K562 (cell line): ENCODE results near the gene MEFV. TPM values are rescaled to one million over a fixed set of nuclear protein-coding genes. Genes with fewer than 3 reads are reported as not detected.

Experiments
- ATAC-seq: fragments of 200-7000 bp; cut with Tn5 transposase; 3 replicates; pipeline ENCODE4 v1.9.1; 2020; ENCODE audit warnings: moderate library complexity
- BruUV-seq: library from RNA; stranded (reverse); fragments of 400-500 nt; replicated peaks from 2 replicates; lab custom pipeline; 2021; lab: Mats Ljungman, UMichigan
- CTCF ChIA-PET: fragments of 300-600 bp; formaldehyde crosslinking; extraction: SDS; loops from one replicate; lab custom pipeline; 2021; ENCODE audit warnings: low intra/inter-chr PET ratio; lab: Yijun Ruan, JAX
- POLR2A ChIA-PET: fragments of 300-600, 350-650 bp; sonication (Branson Sonifier 250); formaldehyde crosslinking; extraction: SDS; loops from one replicate; lab custom pipeline; 2021; ENCODE audit warnings: antibody characterized with exemption, inconsistent platforms; lab: Yijun Ruan, JAX
- DNase-seq, 4 experiments: peaks; one replicate each; pipeline versions ENCODE4 v3.0.0 to v3.0.0-alpha.2; 2011 to 2018; ENCODE audit warnings: low spot score in 3 of 4, mixed read lengths in 3 of 4; ENCODE audit errors: extremely low read depth in 1 of 4
- FAIRE-seq: peaks from 2 replicates; lab custom pipeline; 2011; peaks lifted over from hg19 to GRCh38; lab: Jason Lieb, UNC
- H2AFZ ChIP-seq: 2 replicates; pipeline ENCODE4 v1.6.0; 2011; ENCODE audit warnings: low read depth, low read length, control low read depth, inconsistent platforms
- H3K27ac ChIP-seq: fragments of 200-600 bp; 3 replicates; pipeline ENCODE4 v1.8.0; 2011; ENCODE audit warnings: low read depth, mild to moderate bottlenecking, control low read depth, inconsistent platforms, low read length, moderate library complexity, mixed read lengths; ENCODE audit errors: extremely low read depth
- H3K27me3 ChIP-seq, 2 experiments: fragments of 300-600 bp in 1 of 2; 2 replicates in 1 of 2; 3 replicates in 1 of 2; pipeline versions ENCODE4 v1.6.0 to v1.8.0; 2011; ENCODE audit warnings: inconsistent platforms in 2 of 2, low read length in 2 of 2, mild to moderate bottlenecking in 1 of 2, mixed read lengths in 1 of 2, moderate library complexity in 1 of 2; ENCODE audit not compliant: control insufficient read depth in 2 of 2, insufficient read depth in 2 of 2
- H3K36me3 ChIP-seq: fragments of 300-600 bp; 3 replicates; pipeline ENCODE4 v1.8.0; 2011; ENCODE audit warnings: mild to moderate bottlenecking, low read length, inconsistent platforms; ENCODE audit not compliant: control insufficient read depth, insufficient read depth
- H3K4me1 ChIP-seq, 2 experiments: fragments of 200-600 bp in 1 of 2; replicated peaks in 1 of 2; 2 replicates in 1 of 2; 3 replicates in 1 of 2; pipeline versions ENCODE4 v1.5.1 to v1.8.0; 2011; ENCODE audit warnings: inconsistent platforms in 2 of 2, low read length in 2 of 2, mild to moderate bottlenecking in 1 of 2, mixed read lengths in 1 of 2, moderate library complexity in 1 of 2; ENCODE audit not compliant: control insufficient read depth in 2 of 2, insufficient read depth in 2 of 2
- H3K4me2 ChIP-seq: 2 replicates; pipeline ENCODE4 v1.6.1; 2011; ENCODE audit warnings: low read length, control low read depth, inconsistent platforms, mixed read lengths; ENCODE audit not compliant: insufficient read depth
- H3K4me3 ChIP-seq: fragments of 200-600 bp; sonication (generic), shearing (Covaris generic); 2 replicates; pipeline ENCODE4 v1.5.1; 2016; ENCODE audit warnings: control low read depth, inconsistent platforms
- H3K79me2 ChIP-seq: fragments of 200-600 bp; 3 replicates; pipeline ENCODE4 v1.8.0; 2011; ENCODE audit warnings: low read length, inconsistent platforms; ENCODE audit not compliant: control insufficient read depth, insufficient read depth
- H3K9ac ChIP-seq, 2 experiments: 2 replicates each; pipeline versions ENCODE4 v1.6.0 to v1.6.1; 2011; ENCODE audit warnings: low read depth in 2 of 2, low read length in 2 of 2, control low read depth in 1 of 2, inconsistent platforms in 1 of 2, mild to moderate bottlenecking in 1 of 2, mixed read lengths in 1 of 2; ENCODE audit not compliant: insufficient read depth in 1 of 2
- H3K9me1 ChIP-seq: one replicate; pipeline ENCODE4 v1.6.0; 2011; ENCODE audit warnings: inconsistent platforms, mild to moderate bottlenecking, low read length, moderate library complexity; ENCODE audit not compliant: control insufficient read depth, insufficient read depth
- H3K9me3 ChIP-seq: replicated peaks from 2 replicates; pipeline ENCODE4 v1.5.1; 2011; ENCODE audit warnings: low read depth, low read length, inconsistent platforms; ENCODE audit not compliant: control insufficient read depth, insufficient read depth
- H4K20me1 ChIP-seq: replicated peaks from 2 replicates; pipeline ENCODE4 v1.6.1; 2011; ENCODE audit warnings: low read length, inconsistent platforms, mixed read lengths; ENCODE audit not compliant: control insufficient read depth, insufficient read depth
- GATAD2A ChIP-seq: fragments of 450-650 bp; IDR thresholded peaks from 2 replicates; pipeline ENCODE4 v1.6.1; 2017
- HDAC8 ChIP-seq: fragments of 450-650 bp; IDR thresholded peaks from 2 replicates; pipeline ENCODE4 v1.6.1; 2016; ENCODE audit warnings: mild to moderate bottlenecking, missing genetic modification characterization, moderate library complexity, missing compliant biosample characterization
- IFI16 ChIP-seq: fragments of 250-450 bp; sonication (Bioruptor Pico); IDR thresholded peaks from 2 replicates; pipeline ENCODE4 v2.1.2; 2022; ENCODE audit warnings: mild to moderate bottlenecking, inconsistent platforms
- KHSRP ChIP-seq: fragments of 450-650 bp; IDR thresholded peaks from 2 replicates; pipeline ENCODE4 v1.6.1; 2017
- NCOR1 ChIP-seq: fragments of 450-650 bp; IDR thresholded peaks from 2 replicates; pipeline ENCODE4 v1.6.1; 2016; ENCODE audit warnings: mild to moderate bottlenecking, moderate library complexity
- NONO ChIP-seq, 2 experiments: fragments of 200-400 bp in 1 of 2; fragments of 450-650 bp in 1 of 2; formaldehyde crosslinking in 1 of 2; IDR thresholded peaks; 2 replicates each; pipeline ENCODE4 v1.6.1; 2017; ENCODE audit warnings: low read depth in 2 of 2, mild to moderate bottlenecking in 2 of 2, moderate library complexity in 2 of 2, low read length in 1 of 2
- SUPT5H ChIP-seq: fragments of 450-650 bp; IDR thresholded peaks from 2 replicates; pipeline ENCODE4 v1.6.1; 2016
- TEAD1 ChIP-seq, 2 experiments: fragments of 450-650 bp in 1 of 2; sonication (generic) in 1 of 2; formaldehyde crosslinking; IDR thresholded peaks; 2 replicates each; pipeline versions ENCODE4 v1.4.0 to v1.8.0; 2020 to 2022; ENCODE audit warnings: mild to moderate bottlenecking in 2 of 2, missing genetic modification reagents in 1 of 2
- ZFP91 ChIP-seq: sonication (generic); formaldehyde crosslinking; IDR thresholded peaks from 2 replicates; pipeline ENCODE4 v1.8.0; 2022; ENCODE audit warnings: mild to moderate bottlenecking, missing genetic modification reagents
- ZNF584 ChIP-seq: fragments of 200-800 bp; sonication (Bioruptor generic); IDR thresholded peaks from 2 replicates; pipeline ENCODE4 v1.6.1; 2016; ENCODE audit warnings: low read depth, mild to moderate bottlenecking, missing genetic modification characterization, missing compliant biosample characterization
- WGBS: fragments of 100-300 bp; shearing (Covaris generic); methylation state at CpG from one replicate; pipeline ENCODE4 v1.1.6; 2016; ENCODE audit warnings: low coverage, mixed read lengths; ENCODE audit not compliant: insufficient coverage; ENCODE audit errors: missing lambda C conversion rate; 5-methylcytosine and 5-hydroxymethylcytosine counted together
- in situ Hi-C: fragments of 300-500 bp; cut with MboI; formaldehyde crosslinking; loops from 4 replicates; pipeline ENCODE4 v1.15.0; 2018; ENCODE audit warnings: inconsistent platforms, mixed read lengths
- intact Hi-C: fragments of 100-400 bp; cut with micrococcal nuclease; formaldehyde crosslinking; loops from 2 replicates; pipeline ENCODE4 v1.14.2; 2022
- polyA plus RNA-seq, 8 experiments: library from polyadenylated mRNA; depleted of rRNA in 4 of 8; stranded (reverse) in 5 of 8; unstranded in 3 of 8; fragments of >200 nt; fragmentation: Nextera tagmentation in 2 of 8; fragmentation: Illumina TruSeq in 1 of 8; extraction: Ambion mirVana in 2 of 8; extraction: Trizol in 1 of 8; gene quantifications; 2 replicates each; pipeline versions ENCODE4 v1.2.1 to v1.2.3, GENCODE V29; 2011 to 2014; ENCODE audit warnings: inconsistent platforms in 1 of 8, missing spikeins in 1 of 8
- total RNA-seq, 7 experiments: library from RNA; depleted of rRNA in 6 of 7; stranded (reverse); fragments of >200 nt in 6 of 7; fragmentation: Illumina TruSeq in 2 of 7; extraction: Trizol in 2 of 7; gene quantifications; 2 replicates each; pipeline versions ENCODE4 v1.2.1 to v1.2.3, GENCODE V29; 2011 to 2021; ENCODE audit warnings: low replicate concordance in 1 of 7
- TF ChIP-seq, protein P1 (sequence below): fragments of 250-450 bp; sonication (Bioruptor Pico); IDR thresholded peaks from 2 replicates; pipeline ENCODE4 v1.8.0; 2021; ENCODE audit warnings: moderate library complexity, mild to moderate bottlenecking, inconsistent platforms
- TF ChIP-seq, protein P2 (sequence below): fragments of 250-450 bp; sonication (Bioruptor Pico); IDR thresholded peaks from 2 replicates; pipeline ENCODE4 v1.8.0; 2022; ENCODE audit warnings: inconsistent platforms, mild to moderate bottlenecking, moderate library complexity, borderline replicate concordance

The MEFV gene
- total and polyA plus RNA-seq, 9 of the 15 experiments (the other 6 are each of a cell fraction or from before 2014, with no cell fraction given), result 0.14 TPM; not detected in 8

DNA sequence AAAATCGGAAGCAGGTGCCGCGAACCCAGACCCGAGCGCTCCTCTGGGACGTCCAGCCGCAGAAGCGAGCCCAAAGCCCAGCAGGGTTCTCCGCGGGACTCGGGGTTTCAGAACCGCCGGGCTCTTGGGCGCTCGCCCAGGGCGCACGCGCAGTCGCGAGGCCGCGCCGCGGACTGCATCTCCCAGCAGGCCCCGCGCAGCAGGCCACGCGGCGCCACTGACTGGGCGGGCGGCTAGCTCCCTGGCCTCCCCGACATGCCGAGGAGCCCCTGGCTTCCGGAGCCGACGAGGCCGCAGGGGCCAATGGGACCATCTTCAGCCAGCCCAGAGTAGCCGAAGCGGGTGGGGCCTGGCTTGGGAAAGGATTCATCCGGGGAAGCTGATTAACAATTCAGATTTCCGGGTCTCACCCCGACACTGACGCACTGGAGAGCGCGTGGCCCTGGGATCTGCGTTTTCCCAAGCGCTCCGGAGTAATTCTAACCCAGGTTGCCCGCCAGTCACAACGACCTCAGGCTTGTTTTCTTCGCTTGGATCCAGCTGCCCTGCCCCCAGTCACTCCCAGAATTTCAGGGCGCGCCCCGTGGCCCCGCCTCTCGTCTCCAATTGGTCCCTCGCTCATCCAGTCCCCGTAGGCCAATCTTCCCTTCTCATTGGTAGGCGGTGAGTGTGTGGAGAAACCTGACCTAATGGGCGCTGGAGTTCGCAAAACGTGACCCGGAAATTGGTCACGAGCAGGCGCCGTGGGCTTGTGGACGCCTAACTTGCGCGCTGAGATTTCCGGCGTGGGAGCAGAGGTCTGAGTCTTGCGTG is 26.5 kb upstream of the MEFV start, which contains the start of gene ZNF263:
Gene ZNF263, plus strand, starts transcription at position 762 of the 813 bp plus-strand sequence. CDS start 328 bp downstream, outside the sequence.
- ATAC-seq (peak; percentile 97), FAIRE-seq (peak; percentile 99), DNase-seq (peak; percentile 94 to 98 (median 97))
- no peaks in the 10 kb centered on the region for H3K9me1 ChIP-seq
- in situ Hi-C loops (no loop called here), intact Hi-C loops (loop anchor here (2.0 kb wide), 1 partner anchor 18 kb away; no protein-coding TSS in a partner anchor)
- WGBS, result under 1% methylated on average over 60 of the region's 72 CpGs
- H3K27ac ChIP-seq, result peak within 1 kb of the TSS; percentile 100
- peaks cover 3% of the 10 kb centered on the region for H3K9me3 ChIP-seq
- CTCF ChIA-PET, result no interaction called here
- H4K20me1 ChIP-seq, result no peaks in the 10 kb centered on the region
- no peaks in the 10 kb centered on the region for H3K27me3 ChIP-seq
- H2AFZ ChIP-seq, result peak within 1 kb of the TSS; percentile 97
- H3K4me3 ChIP-seq, result peak within 1 kb of the TSS; percentile 93
- H3K4me2 ChIP-seq, result peak within 1 kb of the TSS; percentile 98
- H3K79me2 ChIP-seq, result peaks cover 32% of the 10 kb centered on the region
- H3K4me1 ChIP-seq, result peaks cover 8 to 22% of the 10 kb centered on the region in 2 experiments; a peak in 4 of 5 replicates
- peaks cover 22% of the 10 kb centered on the region; the same call in 2 of the 3 replicates for H3K36me3 ChIP-seq
- BruUV-seq, result no TSS peak
- H3K9ac ChIP-seq, result peak within 1 kb of the TSS; percentile 96 to 99
- POLR2A ChIA-PET, result interaction anchor here (0.6 to 3.1 kb wide), 31 partner anchors 9 to 608 kb away, joined by 3 to 15 read pairs (median 4); partner anchors contain the start of genes CLUAP1, TIGD7, ZNF174 and ZNF75A
- TF ChIP-seq IFI16 (CRISPR knock-in tag) (no peak), HDAC8 (tag) (no peak), ZFP91 (CRISPR knock-in tag) (no peak), ZNF584 (CRISPR knock-in tag) (no peak), SUPT5H (peak; percentile 85), GATAD2A (no peak), TEAD1 (CRISPR knock-in tag; IDR thresholded peaks at IDR 0.05) (no peak), NCOR1 (no peak), KHSRP (peak; percentile 87), NONO (IDR thresholded peaks at IDR 0.05; ENCODE audit: low read depth in 2 of 2, low read length in 1 of 2) (peak in 1 of 2 experiments; percentile 28; a peak in 1 of 4 replicates)
- TF ChIP-seq, protein P1, sequence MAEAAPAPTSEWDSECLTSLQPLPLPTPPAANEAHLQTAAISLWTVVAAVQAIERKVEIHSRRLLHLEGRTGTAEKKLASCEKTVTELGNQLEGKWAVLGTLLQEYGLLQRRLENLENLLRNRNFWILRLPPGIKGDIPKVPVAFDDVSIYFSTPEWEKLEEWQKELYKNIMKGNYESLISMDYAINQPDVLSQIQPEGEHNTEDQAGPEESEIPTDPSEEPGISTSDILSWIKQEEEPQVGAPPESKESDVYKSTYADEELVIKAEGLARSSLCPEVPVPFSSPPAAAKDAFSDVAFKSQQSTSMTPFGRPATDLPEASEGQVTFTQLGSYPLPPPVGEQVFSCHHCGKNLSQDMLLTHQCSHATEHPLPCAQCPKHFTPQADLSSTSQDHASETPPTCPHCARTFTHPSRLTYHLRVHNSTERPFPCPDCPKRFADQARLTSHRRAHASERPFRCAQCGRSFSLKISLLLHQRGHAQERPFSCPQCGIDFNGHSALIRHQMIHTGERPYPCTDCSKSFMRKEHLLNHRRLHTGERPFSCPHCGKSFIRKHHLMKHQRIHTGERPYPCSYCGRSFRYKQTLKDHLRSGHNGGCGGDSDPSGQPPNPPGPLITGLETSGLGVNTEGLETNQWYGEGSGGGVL (CRISPR knock-in tag), result no peak
- TF ChIP-seq, protein P2, sequence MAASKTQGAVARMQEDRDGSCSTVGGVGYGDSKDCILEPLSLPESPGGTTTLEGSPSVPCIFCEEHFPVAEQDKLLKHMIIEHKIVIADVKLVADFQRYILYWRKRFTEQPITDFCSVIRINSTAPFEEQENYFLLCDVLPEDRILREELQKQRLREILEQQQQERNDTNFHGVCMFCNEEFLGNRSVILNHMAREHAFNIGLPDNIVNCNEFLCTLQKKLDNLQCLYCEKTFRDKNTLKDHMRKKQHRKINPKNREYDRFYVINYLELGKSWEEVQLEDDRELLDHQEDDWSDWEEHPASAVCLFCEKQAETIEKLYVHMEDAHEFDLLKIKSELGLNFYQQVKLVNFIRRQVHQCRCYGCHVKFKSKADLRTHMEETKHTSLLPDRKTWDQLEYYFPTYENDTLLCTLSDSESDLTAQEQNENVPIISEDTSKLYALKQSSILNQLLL (CRISPR knock-in tag), result no peak
